GM12878 (cell line): ENCODE data around the gene RFX5. TPM values are rescaled to one million over a fixed set of nuclear protein-coding genes. Genes with fewer than 3 reads are reported as not detected.

Source experiments
- ATAC-seq: fragments of 200-7000 bp; cut with Tn5 transposase; 3 replicates; pipeline ENCODE4 v1.9.1; 2020; ENCODE audit warnings: mild to moderate bottlenecking, moderate library complexity
- BruUV-seq: library from RNA; stranded (reverse); fragments of 400-500 nt; replicated peaks from 2 replicates; lab custom pipeline; 2021; lab: Mats Ljungman, UMichigan
- CTCF ChIA-PET: fragments of 300-600 bp; sonication (Branson Sonifier 250); formaldehyde crosslinking; extraction: SDS; loops from one replicate; lab custom pipeline; 2021; ENCODE audit warnings: inconsistent platforms; lab: Yijun Ruan, JAX
- POLR2A ChIA-PET: fragments of 350-600 bp; formaldehyde crosslinking; extraction: SDS; loops from one replicate; lab custom pipeline; 2021; ENCODE audit warnings: inconsistent platforms; lab: Charles Lee
- RAD21 ChIA-PET: fragments of 300-600 bp; sonication (Branson Sonifier 250); formaldehyde crosslinking; loops from one replicate; lab custom pipeline; 2023; ENCODE audit warnings: antibody characterized with exemption; ENCODE audit not compliant: unreplicated experiment; lab: Charles Lee
- SMC1A ChIA-PET: fragments of 300-600 bp; sonication (Branson Sonifier 250); formaldehyde crosslinking; loops from one replicate; lab custom pipeline; 2023; ENCODE audit not compliant: unreplicated experiment, uncharacterized antibody; lab: Charles Lee
- DNase-seq: peaks from one replicate; pipeline ENCODE4 v3.0.0-alpha.2; 2011; ENCODE audit warnings: low read depth, low spot score
- FAIRE-seq: peaks from 3 replicates; lab custom pipeline; 2011; peaks lifted over from hg19 to GRCh38; lab: Jason Lieb, UNC
- H2AFZ ChIP-seq: 2 replicates; pipeline ENCODE4 v1.6.0; 2011; ENCODE audit warnings: low read depth, low read length, control low read depth; ENCODE audit not compliant: control insufficient read depth
- H3K27ac ChIP-seq: 2 replicates; pipeline ENCODE4 v1.5.1; 2011; ENCODE audit warnings: control low read depth; ENCODE audit not compliant: control insufficient read depth, insufficient read depth
- H3K27me3 ChIP-seq, 2 experiments: replicated peaks in 1 of 2; 2 replicates each; pipeline versions ENCODE4 v1.6.0 to v1.6.1; 2011; ENCODE audit warnings: low read length in 1 of 2; ENCODE audit not compliant: control insufficient read depth in 2 of 2, insufficient read depth in 2 of 2
- H3K36me3 ChIP-seq, 2 experiments: 2 replicates each; pipeline ENCODE4 v1.5.1; 2011; ENCODE audit warnings: low read length in 1 of 2; ENCODE audit not compliant: control insufficient read depth in 2 of 2, insufficient read depth in 2 of 2
- H3K4me1 ChIP-seq: 2 replicates; pipeline ENCODE4 v1.6.1; 2011; ENCODE audit warnings: mild to moderate bottlenecking, low read length, moderate library complexity, mixed read lengths; ENCODE audit not compliant: control insufficient read depth, insufficient read depth
- H3K4me2 ChIP-seq: 2 replicates; pipeline ENCODE4 v1.6.0; 2011; ENCODE audit warnings: control low read depth; ENCODE audit not compliant: control insufficient read depth, insufficient read depth
- H3K4me3 ChIP-seq: fragments of 200-600 bp; sonication (generic); 2 replicates; pipeline ENCODE4 v1.5.1; 2016
- H3K79me2 ChIP-seq: 2 replicates; pipeline ENCODE4 v1.6.0; 2011; ENCODE audit warnings: low read length; ENCODE audit not compliant: control insufficient read depth, insufficient read depth
- H3K9ac ChIP-seq: 2 replicates; pipeline ENCODE4 v1.8.0; 2011; ENCODE audit warnings: low read length, control low read depth, mixed read lengths; ENCODE audit not compliant: control insufficient read depth, insufficient read depth
- H3K9me3 ChIP-seq: replicated peaks from 3 replicates; pipeline ENCODE4 v1.5.1; 2011; ENCODE audit warnings: mild to moderate bottlenecking, low read length; ENCODE audit not compliant: control insufficient read depth, insufficient read depth
- H4K20me1 ChIP-seq: 2 replicates; pipeline ENCODE4 v1.6.0; 2011; ENCODE audit not compliant: control insufficient read depth, insufficient read depth
- ASH2L ChIP-seq: fragments of 300-600, 200-600 bp; sonication (generic); IDR thresholded peaks from 2 replicates; pipeline ENCODE4 v1.6.1; 2017; ENCODE audit warnings: low read depth, mild to moderate bottlenecking, borderline replicate concordance
- EGR1 ChIP-seq, 2 experiments: IDR thresholded peaks; 1 replicate in 1 of 2; 2 replicates in 1 of 2; pipeline ENCODE4 v1.6.1; 2011 to 2012; ENCODE audit warnings: low read depth in 2 of 2, low read length in 2 of 2, borderline replicate concordance in 1 of 2, mild to moderate bottlenecking in 1 of 2, moderate library complexity in 1 of 2
- FOXM1 ChIP-seq: IDR thresholded peaks from 2 replicates; pipeline ENCODE4 v1.6.1; 2012; ENCODE audit warnings: low read depth, mild to moderate bottlenecking, inconsistent platforms, low read length, moderate library complexity
- HDAC6 ChIP-seq: fragments of 200-600 bp; sonication (generic); IDR thresholded peaks from one replicate; pipeline ENCODE4 v1.8.0; 2017; ENCODE audit warnings: antibody characterized with exemption; ENCODE audit not compliant: unreplicated experiment
- MEF2B ChIP-seq: fragments of 450-650 bp; IDR thresholded peaks from 2 replicates; pipeline ENCODE4 v1.6.1; 2018; ENCODE audit warnings: mild to moderate bottlenecking, moderate library complexity; ENCODE audit not compliant: partially characterized antibody, poor library complexity, severe bottlenecking
- MYC ChIP-seq: IDR thresholded peaks from 2 replicates; pipeline ENCODE4 v1.6.1; 2011; ENCODE audit warnings: mild to moderate bottlenecking, low read length, moderate library complexity, inconsistent platforms; ENCODE audit not compliant: insufficient read depth, insufficient replicate concordance, insufficient read length, severe bottlenecking
- NR2C2 ChIP-seq: IDR thresholded peaks from 2 replicates; pipeline ENCODE4 v1.6.1; 2011; ENCODE audit warnings: borderline replicate concordance, low read depth; ENCODE audit not compliant: control insufficient read depth, insufficient read length
- NR2F1 ChIP-seq: fragments of 450-650 bp; conservative IDR thresholded peaks from 2 replicates; pipeline ENCODE4 v1.6.1; 2017; ENCODE audit warnings: mild to moderate bottlenecking
- POLR2AphosphoS5 ChIP-seq: IDR thresholded peaks from 2 replicates; pipeline ENCODE4 v1.6.1; 2011; ENCODE audit warnings: mild to moderate bottlenecking, low read length, inconsistent platforms
- RAD21 ChIP-seq: IDR thresholded peaks from 2 replicates; pipeline ENCODE4 v1.6.1; 2011; ENCODE audit warnings: mild to moderate bottlenecking, low read depth, low read length, moderate library complexity; ENCODE audit not compliant: insufficient read depth
- RB1 ChIP-seq: fragments of 450-650 bp; formaldehyde crosslinking; IDR thresholded peaks from 2 replicates; pipeline ENCODE4 v1.6.1; 2017; ENCODE audit warnings: mild to moderate bottlenecking, borderline replicate concordance
- SMAD5 ChIP-seq: IDR thresholded peaks from 2 replicates; pipeline ENCODE4 v1.6.1; 2016; ENCODE audit warnings: antibody characterized with exemption, low read depth
- TCF3 ChIP-seq: IDR thresholded peaks from 2 replicates; pipeline ENCODE4 v1.6.1; 2012; ENCODE audit warnings: low read depth, mild to moderate bottlenecking, low read length, borderline replicate concordance; ENCODE audit not compliant: insufficient read depth
- WRNIP1 ChIP-seq: IDR thresholded peaks from 2 replicates; pipeline ENCODE4 v1.6.1; 2011; ENCODE audit warnings: low read depth, low read length, improper control_type of control experiment, borderline replicate concordance
- WGBS: methylation state at CpG from one replicate; pipeline ENCODE4 v1.1.6; 2016; ENCODE audit warnings: low lambda C conversion rate; ENCODE audit not compliant: insufficient replicate concordance, insufficient coverage; ENCODE audit errors: missing lambda C conversion rate; 5-methylcytosine and 5-hydroxymethylcytosine counted together
- in situ Hi-C: fragments of 300-500 bp; cut with MboI; formaldehyde crosslinking; loops from 9 replicates; pipeline ENCODE4 v1.14.3; 2018; ENCODE audit warnings: mixed read lengths
- intact Hi-C: fragments of 100-400 bp; cut with micrococcal nuclease; formaldehyde crosslinking; loops from one replicate; pipeline ENCODE4 v1.14.2; 2022; ENCODE audit not compliant: unreplicated experiment
- polyA plus RNA-seq, 11 experiments: library from polyadenylated mRNA; depleted of rRNA in 4 of 11; unstranded in 6 of 11; stranded (reverse) in 5 of 11; fragments of >200 nt; fragmentation: Nextera tagmentation in 4 of 11; fragmentation: Illumina TruSeq in 1 of 11; extraction: Ambion mirVana in 4 of 11; extraction: Trizol in 1 of 11; gene quantifications; 1 replicate in 1 of 11; 2 replicates in 10 of 11; pipeline versions ENCODE4 v1.2.1 to v1.2.3, GENCODE V29; 2011 to 2016; ENCODE audit warnings: inconsistent platforms in 2 of 11, missing spikeins in 2 of 11, low read depth in 1 of 11
- total RNA-seq, 4 experiments: library from RNA; depleted of rRNA in 3 of 4; stranded (reverse); fragments of >200 nt in 3 of 4; fragmentation: Illumina TruSeq in 1 of 4; extraction: Trizol in 1 of 4; gene quantifications; 2 replicates each; pipeline versions ENCODE4 v1.2.1 to v1.2.3, GENCODE V29; 2013 to 2021
- TF ChIP-seq, protein P1 (sequence below): IDR thresholded peaks from 2 replicates; pipeline ENCODE4 v1.6.1; 2012; ENCODE audit warnings: improper control_type of control experiment, low read depth, low read length; ENCODE audit not compliant: insufficient replicate concordance

The RFX5 gene
- total and polyA plus RNA-seq, 10 of the 15 experiments (the other 5 are each of a cell fraction or from before 2014, with no cell fraction given) = 14.1 to 198 (median 124) TPM

- TF ChIP-seq NR2F1 (peak; percentile 56; the same call in 1 of the 2 replicates), TCF3 (no peak), MEF2B (peak; percentile 66), MYC (no peak), NR2C2 (no peak), RB1 (peak; percentile 26; the same call in 1 of the 2 replicates), RAD21 (no peak), SMAD5 (peak; percentile 66; the same call in 1 of the 2 replicates)
Measured at GRCh38 chr1:151327223-151327902, 19.7 kb downstream of the RFX5 start, which contains the start of gene PI4KB (continued).

DNA sequence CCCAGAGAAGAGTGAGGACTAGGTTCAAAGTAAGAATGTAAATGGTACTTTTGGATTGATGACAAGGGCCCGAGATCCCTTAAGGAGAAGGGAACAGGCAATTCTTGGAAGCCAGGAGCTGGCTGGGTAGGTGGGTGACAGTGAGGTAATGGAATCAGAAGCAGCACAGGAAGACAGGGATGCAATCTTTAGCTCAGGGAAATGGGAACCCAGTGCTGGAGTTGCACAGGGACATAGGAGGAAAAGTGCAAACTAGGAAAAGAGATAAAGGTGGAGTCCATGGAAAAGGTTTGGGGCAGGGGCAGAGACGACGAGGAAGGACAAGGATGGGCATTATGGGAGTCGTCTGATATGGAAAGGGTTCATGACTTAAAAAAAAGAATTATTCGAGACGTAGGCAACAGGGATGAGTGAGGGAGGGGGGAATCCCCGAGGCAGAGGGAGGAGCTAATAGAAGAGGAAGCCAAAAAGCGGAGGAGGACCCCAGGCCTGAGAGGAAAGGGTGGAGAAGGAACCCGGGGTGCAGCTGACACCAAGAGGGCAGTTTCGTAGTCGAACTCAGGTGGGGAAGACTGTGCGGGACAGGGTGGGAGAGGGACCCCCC, 20.3 kb downstream of the RFX5 start:
- H2AFZ ChIP-seq = peak overlapping the region; percentile 84
- 0% methylated on average over 11 of the region's 12 CpGs for WGBS
- no peaks in the 10 kb centered on the region for H3K27me3 ChIP-seq
- ChIA-PET CTCF (interaction anchor here (0.6 to 14.4 kb wide), 13 partner anchors 13 to 370 kb away, joined by 3 to 189 read pairs (median 3); no protein-coding TSS in a partner anchor), POLR2A (interaction anchor here (0.5 to 10.5 kb wide), 14 partner anchors 9 to 170 kb away, joined by 3 to 110 read pairs (median 4); partner anchors contain the start of genes PSMB4, RFX5, TNFAIP8L2 and VPS72), RAD21 (interaction anchor here (0.6 to 3.8 kb wide), 19 partner anchors 14 to 963 kb away, joined by 3 to 37 read pairs (median 4); partner anchors contain the start of genes PSMB4, PSMD4, RFX5 and RPRD2), SMC1A (interaction anchor here (0.6 to 6.8 kb wide), 17 partner anchors 10 to 72 kb away, joined by 3 to 75 read pairs (median 5); partner anchors contain the start of genes PSMB4, PSMD4, RFX5 and ZNF687)
- no TSS peak for BruUV-seq
- intact Hi-C loops = loop anchor here (2.0 to 5.0 kb wide), 2 partner anchors 44 to 129 kb away; partner anchors contain the start of genes PIP5K1A and ZNF687
- H3K4me2 ChIP-seq = peak overlapping the region; percentile 77
- H3K79me2 ChIP-seq = peaks cover 31% of the 10 kb centered on the region
- peaks cover 0 to 4% of the 10 kb centered on the region in 2 experiments; a peak in 1 of 4 replicates for H3K36me3 ChIP-seq
- peak overlapping the region; percentile 95 for H3K27ac ChIP-seq
- H4K20me1 ChIP-seq = no peaks in the 10 kb centered on the region
- no peaks in the 10 kb centered on the region for H3K9me3 ChIP-seq
- peak overlapping the region; percentile 89 for H3K9ac ChIP-seq
- DNase-seq (no peak), FAIRE-seq (peak; percentile 47), ATAC-seq (peak; percentile 90)
- H3K4me1 ChIP-seq = peaks cover 9% of the 10 kb centered on the region; the same call in 1 of the 2 replicates
- in situ Hi-C loops = no loop called here
- peak overlapping the region; percentile 74 for H3K4me3 ChIP-seq
- TF ChIP-seq HDAC6 = no peak
- TF ChIP-seq, protein P1, sequence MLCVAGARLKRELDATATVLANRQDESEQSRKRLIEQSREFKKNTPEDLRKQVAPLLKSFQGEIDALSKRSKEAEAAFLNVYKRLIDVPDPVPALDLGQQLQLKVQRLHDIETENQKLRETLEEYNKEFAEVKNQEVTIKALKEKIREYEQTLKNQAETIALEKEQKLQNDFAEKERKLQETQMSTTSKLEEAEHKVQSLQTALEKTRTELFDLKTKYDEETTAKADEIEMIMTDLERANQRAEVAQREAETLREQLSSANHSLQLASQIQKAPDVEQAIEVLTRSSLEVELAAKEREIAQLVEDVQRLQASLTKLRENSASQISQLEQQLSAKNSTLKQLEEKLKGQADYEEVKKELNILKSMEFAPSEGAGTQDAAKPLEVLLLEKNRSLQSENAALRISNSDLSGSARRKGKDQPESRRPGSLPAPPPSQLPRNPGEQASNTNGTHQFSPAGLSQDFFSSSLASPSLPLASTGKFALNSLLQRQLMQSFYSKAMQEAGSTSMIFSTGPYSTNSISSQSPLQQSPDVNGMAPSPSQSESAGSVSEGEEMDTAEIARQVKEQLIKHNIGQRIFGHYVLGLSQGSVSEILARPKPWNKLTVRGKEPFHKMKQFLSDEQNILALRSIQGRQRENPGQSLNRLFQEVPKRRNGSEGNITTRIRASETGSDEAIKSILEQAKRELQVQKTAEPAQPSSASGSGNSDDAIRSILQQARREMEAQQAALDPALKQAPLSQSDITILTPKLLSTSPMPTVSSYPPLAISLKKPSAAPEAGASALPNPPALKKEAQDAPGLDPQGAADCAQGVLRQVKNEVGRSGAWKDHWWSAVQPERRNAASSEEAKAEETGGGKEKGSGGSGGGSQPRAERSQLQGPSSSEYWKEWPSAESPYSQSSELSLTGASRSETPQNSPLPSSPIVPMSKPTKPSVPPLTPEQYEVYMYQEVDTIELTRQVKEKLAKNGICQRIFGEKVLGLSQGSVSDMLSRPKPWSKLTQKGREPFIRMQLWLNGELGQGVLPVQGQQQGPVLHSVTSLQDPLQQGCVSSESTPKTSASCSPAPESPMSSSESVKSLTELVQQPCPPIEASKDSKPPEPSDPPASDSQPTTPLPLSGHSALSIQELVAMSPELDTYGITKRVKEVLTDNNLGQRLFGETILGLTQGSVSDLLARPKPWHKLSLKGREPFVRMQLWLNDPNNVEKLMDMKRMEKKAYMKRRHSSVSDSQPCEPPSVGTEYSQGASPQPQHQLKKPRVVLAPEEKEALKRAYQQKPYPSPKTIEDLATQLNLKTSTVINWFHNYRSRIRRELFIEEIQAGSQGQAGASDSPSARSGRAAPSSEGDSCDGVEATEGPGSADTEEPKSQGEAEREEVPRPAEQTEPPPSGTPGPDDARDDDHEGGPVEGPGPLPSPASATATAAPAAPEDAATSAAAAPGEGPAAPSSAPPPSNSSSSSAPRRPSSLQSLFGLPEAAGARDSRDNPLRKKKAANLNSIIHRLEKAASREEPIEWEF = no peak
- TF ChIP-seq WRNIP1 = 0 out of 2 replicates have a peak, but pooled peaks have one; percentile 77
- no peak for TF ChIP-seq ASH2L
- TF ChIP-seq EGR1 (IDR thresholded peaks at IDR 0.05; ENCODE audit: borderline replicate concordance in 1 of 2, low read depth in 2 of 2, low read length in 2 of 2) = peak in 1 of 2 experiments; percentile 65; a peak in 2 of 3 replicates
- peak; percentile 81 for TF ChIP-seq POLR2AphosphoS5
- no peak for TF ChIP-seq FOXM1
